ENCODE measurements around the gene SATB2. TPM values are rescaled to one million over a fixed set of nuclear protein-coding genes. Genes with fewer than 3 reads are reported as not detected.
A peak's percentile ranks its signal among the peaks of the same experiment; 100 is the strongest.

The SATB2 gene
- total RNA-seq, 1 donor from 2014 or later: 0.67 TPM

DNA sequence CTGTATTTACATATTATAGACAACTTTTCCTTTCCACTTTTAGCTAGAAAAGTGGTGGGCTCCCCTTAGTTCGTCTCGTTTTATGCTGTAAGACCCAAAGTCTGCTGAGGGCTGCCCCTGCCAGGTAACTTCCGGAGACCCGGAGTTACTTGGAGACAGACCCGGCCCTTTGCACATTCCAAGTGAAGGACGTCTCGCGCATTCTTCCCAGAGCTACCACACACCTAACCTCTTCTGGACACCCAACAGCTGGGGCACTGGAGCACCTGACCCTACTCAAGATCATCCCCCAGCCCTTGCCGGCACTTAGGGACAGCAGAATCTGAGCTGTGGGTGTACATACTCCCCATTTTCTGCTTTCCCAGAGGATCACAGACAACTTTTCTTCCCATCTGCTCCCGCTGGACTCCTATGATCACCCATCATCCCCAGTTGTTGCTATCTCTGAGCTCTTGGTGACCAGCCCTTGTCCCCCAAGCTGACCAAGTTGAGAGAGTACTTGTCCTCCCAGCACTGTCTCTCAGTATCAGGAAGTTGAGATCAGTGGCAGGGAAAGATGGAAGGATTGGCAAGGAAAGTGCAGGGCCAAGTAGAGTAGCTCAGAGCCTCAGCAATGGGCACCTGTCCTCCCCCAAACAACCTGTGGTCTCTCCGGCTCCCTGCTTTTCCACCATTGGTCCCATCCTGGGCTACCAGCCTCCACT is 8.4 kb upstream of the SATB2 start:
- intact Hi-C loops (cut with micrococcal nuclease): loop anchor here (1.0 to 10.0 kb wide), 2 partner anchors 11 to 389 kb away; partner anchors contain the start of gene FTCDNL1
- peaks cover 2% of the 10 kb centered on the region for H3K36me3 Mint-ChIP-seq (ENCODE audit: low read depth)
- ATAC-seq (ENCODE audit: low read depth) (no peak), DNase-seq (no peak)
- H3K4me1 Mint-ChIP-seq: peaks cover 5% of the 10 kb centered on the region
- H3K9me3 Mint-ChIP-seq: peaks cover 3% of the 10 kb centered on the region
- no peak overlapping the region for H3K27ac Mint-ChIP-seq
- TF ChIP-seq, protein P1, sequence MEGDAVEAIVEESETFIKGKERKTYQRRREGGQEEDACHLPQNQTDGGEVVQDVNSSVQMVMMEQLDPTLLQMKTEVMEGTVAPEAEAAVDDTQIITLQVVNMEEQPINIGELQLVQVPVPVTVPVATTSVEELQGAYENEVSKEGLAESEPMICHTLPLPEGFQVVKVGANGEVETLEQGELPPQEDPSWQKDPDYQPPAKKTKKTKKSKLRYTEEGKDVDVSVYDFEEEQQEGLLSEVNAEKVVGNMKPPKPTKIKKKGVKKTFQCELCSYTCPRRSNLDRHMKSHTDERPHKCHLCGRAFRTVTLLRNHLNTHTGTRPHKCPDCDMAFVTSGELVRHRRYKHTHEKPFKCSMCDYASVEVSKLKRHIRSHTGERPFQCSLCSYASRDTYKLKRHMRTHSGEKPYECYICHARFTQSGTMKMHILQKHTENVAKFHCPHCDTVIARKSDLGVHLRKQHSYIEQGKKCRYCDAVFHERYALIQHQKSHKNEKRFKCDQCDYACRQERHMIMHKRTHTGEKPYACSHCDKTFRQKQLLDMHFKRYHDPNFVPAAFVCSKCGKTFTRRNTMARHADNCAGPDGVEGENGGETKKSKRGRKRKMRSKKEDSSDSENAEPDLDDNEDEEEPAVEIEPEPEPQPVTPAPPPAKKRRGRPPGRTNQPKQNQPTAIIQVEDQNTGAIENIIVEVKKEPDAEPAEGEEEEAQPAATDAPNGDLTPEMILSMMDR (IDR thresholded peaks at IDR 0.05): no peak
- peaks cover 58% of the 10 kb centered on the region for H3K27me3 Mint-ChIP-seq
- ChIA-PET CTCF (interaction anchor here (1.3 kb wide), 1 partner anchor 23 kb away, joined by 3 read pairs; no protein-coding TSS in a partner anchor), POLR2A (no interaction called here)
- H3K4me3 Mint-ChIP-seq: no peak overlapping the region

DNA sequence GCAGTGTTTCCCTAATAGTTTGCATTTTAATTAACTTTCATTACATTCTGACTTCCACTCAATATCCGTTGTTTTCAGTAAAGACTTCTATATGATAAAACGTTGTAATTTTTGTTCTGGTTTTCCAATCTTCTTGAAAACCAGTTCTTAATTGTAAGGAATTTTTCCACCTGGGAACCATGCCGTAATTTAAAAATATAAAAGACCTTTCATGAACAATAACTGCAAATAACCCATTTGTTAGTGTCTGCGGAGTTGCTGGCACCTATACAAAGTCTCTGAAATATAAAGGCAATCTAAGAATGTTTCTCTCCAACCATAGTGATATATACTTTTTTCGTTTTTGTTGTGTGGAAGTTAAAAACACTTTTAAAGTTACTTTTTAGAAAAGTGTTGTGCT is 7.7 kb upstream of the SATB2 start:
- H3K27me3 Mint-ChIP-seq: peaks cover 58% of the 10 kb centered on the region
- ATAC-seq (ENCODE audit: low read depth) (no peak), DNase-seq (no peak)
- TF ChIP-seq, protein P1 (IDR thresholded peaks at IDR 0.05): no peak
- H3K9me3 Mint-ChIP-seq: peaks cover 4% of the 10 kb centered on the region
- peaks cover 2% of the 10 kb centered on the region for H3K36me3 Mint-ChIP-seq (ENCODE audit: low read depth)
- intact Hi-C loops (cut with micrococcal nuclease): loop anchor here (1.0 to 10.0 kb wide), 2 partner anchors 10 to 389 kb away; partner anchors contain the start of gene FTCDNL1
- no peak overlapping the region for H3K27ac Mint-ChIP-seq
- no peak overlapping the region for H3K4me3 Mint-ChIP-seq
- ChIA-PET POLR2A (no interaction called here), CTCF (no interaction called here)
- H3K4me1 Mint-ChIP-seq: peaks cover 6% of the 10 kb centered on the region

DNA sequence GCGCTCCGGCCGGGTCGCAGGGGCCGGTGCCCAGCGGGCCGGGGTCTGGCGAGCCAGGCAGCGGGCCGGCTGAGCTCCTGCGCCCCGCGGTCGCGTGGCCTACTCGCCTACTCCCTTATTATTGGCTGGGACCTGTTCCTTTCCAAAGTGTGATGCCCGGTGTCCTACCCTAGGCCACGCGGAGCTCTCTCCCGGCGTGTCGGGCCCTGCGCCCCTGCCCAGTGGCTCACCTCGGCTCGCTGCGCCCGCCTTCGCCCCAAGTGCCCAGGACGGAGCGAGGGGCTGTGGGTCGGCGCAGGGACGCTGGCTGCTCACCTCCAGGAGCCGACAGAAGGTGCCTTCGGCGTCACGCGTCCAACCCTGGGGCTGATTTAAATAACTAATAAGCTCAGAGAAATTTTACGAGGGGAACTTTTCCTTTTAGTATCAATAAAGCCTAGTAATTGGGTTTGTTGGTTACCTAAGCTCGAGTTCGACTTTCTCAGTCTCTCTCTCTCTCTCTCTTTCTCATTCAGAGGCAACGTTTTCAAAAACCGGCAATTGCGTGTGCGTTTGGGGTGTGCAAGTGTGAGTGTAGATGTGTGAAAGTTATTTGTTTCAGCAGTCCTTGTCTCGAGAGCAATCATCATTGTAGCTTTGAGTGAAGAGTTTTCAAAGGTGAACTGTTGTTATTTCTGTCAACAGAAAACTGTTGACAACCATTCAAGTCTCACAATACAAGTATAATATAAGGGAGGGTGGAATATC is 7.0 kb upstream of the SATB2 start:
- DNase-seq (no peak), ATAC-seq (ENCODE audit: low read depth) (no peak)
- TF ChIP-seq, protein P1 (IDR thresholded peaks at IDR 0.05): no peak
- peaks cover 61% of the 10 kb centered on the region for H3K27me3 Mint-ChIP-seq
- peak overlapping the region; percentile 5 for H3K27ac Mint-ChIP-seq
- peaks cover 2% of the 10 kb centered on the region for H3K36me3 Mint-ChIP-seq (ENCODE audit: low read depth)
- ChIA-PET POLR2A (no interaction called here), CTCF (no interaction called here)
- intact Hi-C loops (cut with micrococcal nuclease): loop anchor here (1.0 to 10.0 kb wide), 2 partner anchors 9 to 390 kb away; partner anchors contain the start of gene FTCDNL1
- H3K4me3 Mint-ChIP-seq: peak overlapping the region; percentile 13
- H3K4me1 Mint-ChIP-seq: peaks cover 12% of the 10 kb centered on the region
- peaks cover 7% of the 10 kb centered on the region for H3K9me3 Mint-ChIP-seq

DNA sequence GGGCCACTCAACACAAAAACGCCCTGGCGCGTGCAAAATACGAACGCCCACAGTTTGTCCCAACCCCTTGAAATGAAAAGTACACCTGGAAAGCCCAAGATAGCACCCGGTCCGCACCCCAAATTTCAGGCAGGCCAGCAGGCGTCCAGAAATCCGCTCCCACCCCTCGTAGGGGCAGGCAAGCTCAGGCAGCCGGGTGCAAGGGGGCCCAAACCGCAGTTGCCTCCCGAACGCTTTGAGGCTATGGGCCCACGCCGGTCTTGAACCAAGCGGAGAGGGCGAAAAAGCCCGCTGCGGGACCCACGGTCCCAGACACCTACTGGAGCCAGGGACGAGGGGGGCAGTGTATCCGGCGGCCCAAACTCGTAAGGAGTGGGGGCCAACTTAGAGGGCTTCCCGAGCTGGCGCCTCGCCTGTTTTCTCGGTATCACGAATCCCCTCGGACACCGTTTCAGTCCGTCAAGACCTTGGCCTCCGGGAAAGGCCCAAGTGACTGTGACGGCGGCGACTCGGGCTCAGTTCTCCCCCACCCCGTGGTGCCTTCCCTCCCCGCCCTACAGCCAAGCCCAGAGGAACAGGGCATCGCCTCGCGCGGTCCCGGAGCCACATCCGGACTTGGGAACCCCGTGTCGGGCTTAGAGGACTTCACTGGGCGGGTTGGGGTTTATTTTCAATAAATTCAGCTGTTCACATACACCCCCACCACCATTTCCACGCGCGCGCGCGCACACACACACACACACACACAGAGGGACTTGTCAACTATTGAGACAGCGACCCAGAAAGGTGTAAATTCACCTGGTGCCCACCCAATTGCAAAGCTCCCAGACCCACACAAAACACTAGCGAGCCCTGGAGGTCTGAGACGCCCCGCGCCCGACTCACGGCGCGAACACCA is 6.2 kb upstream of the SATB2 start:
- H3K4me3 Mint-ChIP-seq: no peak overlapping the region
- intact Hi-C loops (cut with micrococcal nuclease): loop anchor here (10.0 kb wide), 1 partner anchor 391 kb away; the partner anchor contains the start of gene FTCDNL1
- DNase-seq: no peak

More for the DNA sequence above, 6.2 kb upstream of the SATB2 start:
- peaks cover 16% of the 10 kb centered on the region for H3K4me1 Mint-ChIP-seq
- H3K27ac Mint-ChIP-seq: no peak overlapping the region
- POLR2A ChIA-PET: no interaction called here
- peaks cover 4% of the 10 kb centered on the region for H3K36me3 Mint-ChIP-seq (ENCODE audit: low read depth)
- TF ChIP-seq, protein P1 (IDR thresholded peaks at IDR 0.05): no peak
- H3K9me3 Mint-ChIP-seq: peaks cover 7% of the 10 kb centered on the region
- CTCF ChIA-PET: no interaction called here
- no peak for ATAC-seq (ENCODE audit: low read depth)
- peaks cover 62% of the 10 kb centered on the region for H3K27me3 Mint-ChIP-seq
